UCSD-AML1 (cell line): ENCODE data around the gene SAXO2.
"Not testable (repeated sequence)": the region's sequence is repeated elsewhere in the genome, so short reads cannot be mapped to it uniquely, and the experiment has no call there.

Experiments
- DNase-seq: peaks from one replicate; lab custom pipeline; 2025; ENCODE audit not compliant: unreplicated experiment; lab: John Stamatoyannopoulos, UW

Gene SAXO2

GRCh38 chr15:82286475-82286874 is 23.9 kb downstream of the SAXO2 start:
- DNase-seq: not testable (repeated sequence)

- not testable (repeated sequence) for DNase-seq
Observed at GRCh38 chr15:82288202-82288601, 25.6 kb downstream of the SAXO2 start.

- no peak for DNase-seq
Observed at GRCh38 chr15:82292271-82292670, 29.7 kb downstream of the SAXO2 start.

- DNase-seq: no peak
Observed at GRCh38 chr15:82294061-82294690, 31.6 kb downstream of the SAXO2 start.

GRCh38 chr15:82297546-82297945 is 34.9 kb downstream of the SAXO2 start:
- DNase-seq: no peak

GRCh38 chr15:82298032-82298431 is 35.4 kb downstream of the SAXO2 start:
- DNase-seq: no peak

GRCh38 chr15:82298520-82298919 is 35.9 kb downstream of the SAXO2 start:
- no peak for DNase-seq

GRCh38 chr15:82299511-82299914 is 36.9 kb downstream of the SAXO2 start:
- not testable (repeated sequence) for DNase-seq

- DNase-seq: not testable (repeated sequence)
Observed at GRCh38 chr15:82300326-82300725, 37.7 kb downstream of the SAXO2 start.

- DNase-seq: no peak
Observed at GRCh38 chr15:82300883-82301282, 38.3 kb downstream of the SAXO2 start.

GRCh38 chr15:82301296-82302016 is 38.8 kb downstream of the SAXO2 start:
- no peak for DNase-seq

- DNase-seq: no peak
Observed at GRCh38 chr15:82303956-82304777, 41.5 kb downstream of the SAXO2 start.

GRCh38 chr15:82304778-82305090 is 42.1 kb downstream of the SAXO2 start:
- DNase-seq: no peak

GRCh38 chr15:82305621-82306048 is 43.0 kb downstream of the SAXO2 start:
- DNase-seq: no peak

- DNase-seq: no peak
Observed at GRCh38 chr15:82306791-82307713, 44.4 kb downstream of the SAXO2 start.

- no peak for DNase-seq
Observed at GRCh38 chr15:82307714-82308081, 45.1 kb downstream of the SAXO2 start.

- DNase-seq: no peak
Observed at GRCh38 chr15:82309802-82310201, 47.2 kb downstream of the SAXO2 start.

GRCh38 chr15:82311321-82311720 is 48.7 kb downstream of the SAXO2 start:
- not testable (repeated sequence) for DNase-seq

- no peak for DNase-seq
Observed at GRCh38 chr15:82312586-82313349, 50.1 kb downstream of the SAXO2 start.

GRCh38 chr15:82313446-82313845 is 50.8 kb downstream of the SAXO2 start:
- no peak for DNase-seq
